Small intestine (tissue), 16 donors: ENCODE results near the gene PCMT1. TPM values are rescaled to one million over a fixed set of nuclear protein-coding genes. Genes with fewer than 3 reads are reported as not detected.

ENCODE experiments used
- DNase-seq, 2 donors: peaks; one replicate each; pipeline versions ENCODE4 v3.0.0 to v3.0.0-alpha.2; 2013
- FAIRE-seq: peaks from 2 replicates; lab custom pipeline; 2012; peaks lifted over from hg19 to GRCh38; lab: Jason Lieb, UNC
- H3K27ac ChIP-seq, 3 donors: one replicate each; pipeline ENCODE4 v1.5.1; 2013; ENCODE audit warnings: low read length in 2 of 3, mild to moderate bottlenecking in 2 of 3, control low read depth in 1 of 3, inconsistent platforms in 1 of 3, low read depth in 1 of 3, moderate library complexity in 1 of 3
- H3K27me3 ChIP-seq, 3 donors: one replicate each; pipeline ENCODE4 v1.6.1; 2013; ENCODE audit warnings: low read length in 3 of 3, inconsistent platforms in 1 of 3; ENCODE audit not compliant: control insufficient read depth in 3 of 3, insufficient read depth in 3 of 3
- H3K36me3 ChIP-seq, 3 donors: one replicate each; pipeline ENCODE4 v1.6.1; 2013; ENCODE audit warnings: low read length in 3 of 3, inconsistent platforms in 1 of 3, low read depth in 1 of 3, mild to moderate bottlenecking in 1 of 3, moderate library complexity in 1 of 3; ENCODE audit not compliant: control insufficient read depth in 3 of 3, insufficient read depth in 2 of 3
- H3K4me1 ChIP-seq, 3 donors: one replicate each; pipeline ENCODE4 v1.6.1; 2013; ENCODE audit warnings: low read length in 2 of 3, inconsistent platforms in 1 of 3, low read depth in 1 of 3, mild to moderate bottlenecking in 1 of 3, moderate library complexity in 1 of 3; ENCODE audit not compliant: control insufficient read depth in 3 of 3, insufficient read depth in 2 of 3
- H3K4me3 ChIP-seq, 3 donors: one replicate each; pipeline ENCODE4 v1.5.1; 2013; ENCODE audit warnings: low read length in 3 of 3, control low read depth in 1 of 3, inconsistent platforms in 1 of 3, low read depth in 1 of 3, mild to moderate bottlenecking in 1 of 3, moderate library complexity in 1 of 3
- H3K9me3 ChIP-seq, 2 donors: one replicate each; pipeline ENCODE4 v1.6.1; 2013; ENCODE audit warnings: low read depth in 1 of 2, low read length in 1 of 2; ENCODE audit not compliant: control insufficient read depth in 2 of 2, insufficient read depth in 1 of 2
- WGBS, 3 donors: extraction: QIAGEN DNeasy Blood & Tissue Kit; methylation state at CpG; one replicate each; pipeline ENCODE4 v1.1.7; 2013; 5-methylcytosine and 5-hydroxymethylcytosine counted together
- long read RNA-seq, 10 donors: transcript quantifications; one replicate each; lab custom pipeline, GENCODE V29; 2026
- polyA plus RNA-seq, 4 donors: library from polyadenylated mRNA; stranded (reverse) in 3 of 4; unstranded in 1 of 4; fragments of 200-250 nt in 3 of 4; fragments of 120-200 nt in 1 of 4; gene quantifications; one replicate each; pipeline versions ENCODE4 v1.2.1 to v1.2.3, GENCODE V29; 2013
- donor health status: healthy with polysubstance abuse.
- donor health status: control.
- donor health status: control.
- donor health status: Bipolar disorder and iron deficiency.
- donor health status: healthy.

PCMT1 gene
- polyA plus RNA-seq = 10 to 100 TPM; 38.9 to 75.7 (median 55.0) TPM
- long read RNA-seq, donor 1, transcript PCMT1-205 (8 exons, 1,984 nt) = minor isoform, 35 of 119 reads
- long read RNA-seq, donor 1, transcript PCMT1-201 (7 exons, 1,293 nt) = minor isoform, 20 of 119 reads
- long read RNA-seq, donor 1, transcript PCMT1-203 (8 exons, 1,938 nt) = major isoform, 46 of 119 reads
- long read RNA-seq, donor 1, partial matches to known transcripts = 18 of 119 reads
- long read RNA-seq, donor 1, other reads (novel, unspliced or antisense) = 0 of 119 reads
- long read RNA-seq, donor 2, transcript PCMT1-201 (7 exons, 1,293 nt) = minor isoform, 5 of 17 reads
- long read RNA-seq, donor 2, transcript PCMT1-203 (8 exons, 1,938 nt) = major isoform, 10 of 17 reads
- long read RNA-seq, donor 2, partial matches to known transcripts = 0 of 17 reads
- long read RNA-seq, donor 2, other reads (novel, unspliced or antisense) = 0 of 17 reads
- long read RNA-seq, donor 3, transcript PCMT1-205 (8 exons, 1,984 nt) = major isoform, 12 of 44 reads
- long read RNA-seq, donor 3, transcript PCMT1-201 (7 exons, 1,293 nt) = minor isoform, 8 of 44 reads
- long read RNA-seq, donor 3, transcript PCMT1-203 (8 exons, 1,938 nt) = major isoform, 12 of 44 reads
- long read RNA-seq, donor 3, partial matches to known transcripts = 12 of 44 reads
- long read RNA-seq, donor 3, other reads (novel, unspliced or antisense) = 0 of 44 reads
- long read RNA-seq, donor 4, partial matches to known transcripts = 0 of 2 reads
- long read RNA-seq, donor 4, other reads (novel, unspliced or antisense) = 0 of 2 reads
- long read RNA-seq, donor 5, partial matches to known transcripts = 0 of 7 reads
- long read RNA-seq, donor 5, other reads (novel, unspliced or antisense) = 0 of 7 reads
- long read RNA-seq, donor 6, transcript PCMT1-201 (7 exons, 1,293 nt) = minor isoform, 11 of 47 reads
- long read RNA-seq, donor 6, transcript PCMT1-205 (8 exons, 1,984 nt) = major isoform, 15 of 47 reads
- long read RNA-seq, donor 6, transcript PCMT1-203 (8 exons, 1,938 nt) = major isoform, 15 of 47 reads
- long read RNA-seq, donor 6, partial matches to known transcripts = 6 of 47 reads
- long read RNA-seq, donor 6, other reads (novel, unspliced or antisense) = 0 of 47 reads
- long read RNA-seq, donor 7, transcript PCMT1-205 (8 exons, 1,984 nt) = major isoform, 68 of 133 reads
- long read RNA-seq, donor 7, transcript PCMT1-201 (7 exons, 1,293 nt) = minor isoform, 18 of 133 reads
- long read RNA-seq, donor 7, transcript PCMT1-203 (8 exons, 1,938 nt) = minor isoform, 15 of 133 reads
- long read RNA-seq, donor 7, partial matches to known transcripts = 32 of 133 reads
- long read RNA-seq, donor 7, other reads (novel, unspliced or antisense) = 0 of 133 reads
- long read RNA-seq, donor 8, partial matches to known transcripts = 0 of 4 reads
- long read RNA-seq, donor 8, other reads (novel, unspliced or antisense) = 0 of 4 reads
- long read RNA-seq, donor 9, transcript PCMT1-201 (7 exons, 1,293 nt) = minor isoform, 6 of 16 reads
- long read RNA-seq, donor 9, transcript PCMT1-203 (8 exons, 1,938 nt) = major isoform, 9 of 16 reads
- long read RNA-seq, donor 9, partial matches to known transcripts = 0 of 16 reads
- long read RNA-seq, donor 9, other reads (novel, unspliced or antisense) = 0 of 16 reads
- long read RNA-seq, donor 10, transcript PCMT1-205 (8 exons, 1,984 nt) = major isoform, 22 of 53 reads
- long read RNA-seq, donor 10, transcript PCMT1-203 (8 exons, 1,938 nt) = major isoform, 22 of 53 reads
- long read RNA-seq, donor 10, partial matches to known transcripts = 5 of 53 reads
- long read RNA-seq, donor 10, other reads (novel, unspliced or antisense) = 0 of 53 reads

GRCh38 chr6:149749594-149750135 is at the start of gene PCMT1:
Gene PCMT1, plus strand, starts transcription at chr6:149749741. Its CDS starts 161 bp downstream, at chr6:149749902.
- 0% methylated on average over 58 to 60 of the region's 60 CpGs for WGBS, 3 donors
- FAIRE-seq (no peak), DNase-seq (peak; percentile 92 to 96)
- peaks cover 0 to 18% (median 8%) of the 10 kb centered on the region in 3 donors for H3K4me1 ChIP-seq
- H3K9me3 ChIP-seq = no peaks in the 10 kb centered on the region
- no peaks in the 10 kb centered on the region for H3K27me3 ChIP-seq
- peak within 1 kb of the TSS; percentile 89 to 98 (median 93) for H3K27ac ChIP-seq
- peak within 1 kb of the TSS; percentile 77 to 98 (median 93) for H3K4me3 ChIP-seq
- peaks cover 0 to 5% (median 0%) of the 10 kb centered on the region in 3 donors for H3K36me3 ChIP-seq

DNA sequence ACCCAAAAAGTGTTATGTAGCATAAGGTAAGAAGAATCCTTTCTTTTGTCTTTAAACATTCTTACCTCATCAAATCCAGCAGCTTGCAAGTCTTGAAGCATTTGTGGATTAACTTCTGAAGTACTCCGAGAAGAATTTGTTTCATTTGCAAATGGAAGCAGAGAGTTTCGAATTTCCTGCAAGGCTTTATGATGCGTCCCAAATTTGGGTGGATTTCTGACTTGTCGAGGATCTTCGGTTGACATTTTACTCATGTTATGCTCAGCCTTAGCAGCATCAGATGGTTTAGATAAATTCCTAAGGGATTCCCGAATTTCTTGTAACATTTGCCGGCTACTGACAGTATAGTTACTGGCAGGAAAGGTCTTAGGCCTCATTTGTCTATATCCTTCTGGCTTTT is 47.8 kb upstream of the PCMT1 start:
- Histone ChIP-seq H3K27me3 (no peaks in the 10 kb centered on the region), H3K9me3 (no peaks in the 10 kb centered on the region), H3K27ac (no peak overlapping the region), H3K36me3 (peaks cover 0 to 27% (median 2%) of the 10 kb centered on the region in 3 donors), H3K4me3 (no peak overlapping the region), H3K4me1 (no peaks in the 10 kb centered on the region)
- 70 to 92% (median 86%) methylated on average over 7 of the region's 7 CpGs for whole genome bisulfite sequencing, 3 donors
- DNase-seq (no peak), FAIRE-seq (no peak)

GRCh38 chr6:149711711-149712110 is 37.8 kb upstream of the PCMT1 start:
- H3K4me1 ChIP-seq = peaks cover 5 to 8% (median 6%) of the 10 kb centered on the region in 3 donors
- H3K27me3 ChIP-seq = no peaks in the 10 kb centered on the region
- peaks cover 0 to 10% (median 0%) of the 10 kb centered on the region in 3 donors for H3K36me3 ChIP-seq
- 93 to 99% (median 98%) methylated on average over 5 of the region's 5 CpGs for WGBS, 3 donors
- DNase-seq (no peak), FAIRE-seq (no peak)
- no peaks in the 10 kb centered on the region for H3K9me3 ChIP-seq
- no peak overlapping the region for H3K4me3 ChIP-seq
- no peak overlapping the region for H3K27ac ChIP-seq

DNA sequence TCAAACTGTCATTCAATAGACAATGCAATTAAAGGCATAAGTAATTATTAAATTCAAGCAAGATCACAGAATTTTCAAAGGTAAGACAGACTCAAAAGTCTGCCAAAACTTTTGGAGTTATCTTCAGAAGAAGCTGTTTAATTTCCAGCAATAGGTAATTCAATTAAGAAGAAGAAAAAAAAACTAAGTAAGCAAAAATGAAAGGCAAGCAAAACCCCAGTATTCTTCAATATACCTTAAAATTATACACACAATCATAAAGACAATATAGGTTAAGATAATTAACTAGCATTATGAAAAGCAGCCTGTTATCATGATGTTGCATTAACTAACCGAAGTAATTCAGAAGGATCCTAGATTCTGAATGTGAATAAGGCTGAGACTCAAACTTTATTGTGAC is 35.1 kb upstream of the PCMT1 start:
- Histone ChIP-seq H3K27ac (no peak overlapping the region), H3K4me1 (peaks cover 0 to 5% (median 2%) of the 10 kb centered on the region in 3 donors), H3K36me3 (peaks cover 0 to 10% (median 0%) of the 10 kb centered on the region in 3 donors), H3K9me3 (no peaks in the 10 kb centered on the region), H3K4me3 (no peak overlapping the region), H3K27me3 (no peaks in the 10 kb centered on the region)
- FAIRE-seq (no peak), DNase-seq (no peak)
- WGBS, 3 donors = 86 to 93% (median 92%) methylated on average over 1 of the region's 1 CpG

DNA sequence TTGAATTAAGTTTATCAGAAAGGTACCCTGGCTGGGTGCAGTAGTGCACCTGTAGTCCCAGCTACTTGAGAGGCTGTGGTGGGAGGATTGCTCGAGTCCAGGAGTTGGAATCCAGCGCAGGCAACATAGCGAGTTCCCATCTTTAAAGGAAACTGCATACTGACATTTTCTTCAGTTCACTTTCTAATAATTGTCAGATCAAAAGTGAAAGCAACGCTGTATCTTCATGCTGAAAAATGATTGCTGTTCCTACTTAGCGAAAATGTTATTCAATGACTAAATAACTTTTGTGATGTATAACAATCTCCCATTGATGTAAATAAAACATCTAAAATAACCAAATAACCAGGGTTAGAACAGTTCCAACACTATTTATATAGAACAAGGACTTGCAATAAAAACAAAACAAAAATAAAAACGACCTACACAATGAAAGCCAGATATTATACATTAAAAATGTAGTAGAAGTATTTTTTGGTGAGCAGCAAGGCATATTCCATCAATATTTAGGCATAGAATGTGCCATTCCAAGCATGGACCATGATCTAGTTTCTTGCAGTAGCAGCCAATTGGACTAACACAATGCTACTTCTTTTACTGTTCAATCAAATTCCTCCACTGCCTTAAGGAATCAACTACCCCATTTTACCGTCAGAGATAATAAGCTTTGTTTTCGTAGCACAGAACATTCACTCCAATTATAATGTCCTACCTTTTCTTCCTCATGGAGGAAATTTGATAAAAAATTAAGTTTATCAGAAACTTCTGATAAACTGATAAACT is 33.2 kb upstream of the PCMT1 start:
- H3K9me3 ChIP-seq = no peaks in the 10 kb centered on the region
- H3K4me1 ChIP-seq = peaks cover 0 to 5% (median 0%) of the 10 kb centered on the region in 3 donors
- H3K27ac ChIP-seq = peak overlapping the region in 2 of 3 donors; percentile 6 to 20
- H3K4me3 ChIP-seq = peak overlapping the region in 2 of 3 donors; percentile 34 to 44
- no peaks in the 10 kb centered on the region for H3K27me3 ChIP-seq
- FAIRE-seq = no peak
- WGBS, 3 donors = 2 to 5% (median 3%) methylated on average over 8 of the region's 8 CpGs
- DNase-seq = peak; percentile 23 to 31
- peaks cover 0 to 10% (median 0%) of the 10 kb centered on the region in 3 donors for H3K36me3 ChIP-seq

DNA sequence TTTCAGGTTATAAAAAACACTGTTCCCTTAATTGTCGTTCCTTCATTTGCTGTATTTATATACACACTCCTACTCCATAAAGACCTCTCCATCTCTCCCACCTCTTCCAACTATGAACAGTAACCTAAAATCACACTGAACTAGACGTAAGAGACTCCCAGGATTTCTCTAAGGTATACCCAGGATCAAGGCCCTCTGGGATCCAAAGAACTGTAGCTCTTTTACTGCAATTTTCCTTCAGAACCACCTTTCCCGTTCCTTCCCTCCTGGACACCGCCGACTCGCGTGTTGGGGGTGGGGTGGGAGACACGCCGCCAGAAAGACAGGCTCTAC is 32.3 kb upstream of the PCMT1 start:
- Histone ChIP-seq H3K27me3 (no peaks in the 10 kb centered on the region), H3K4me1 (peaks cover 0 to 5% (median 0%) of the 10 kb centered on the region in 3 donors), H3K36me3 (peaks cover 0 to 10% (median 0%) of the 10 kb centered on the region in 3 donors), H3K4me3 (peak overlapping the region; percentile 80 to 91 (median 89)), H3K9me3 (no peaks in the 10 kb centered on the region), H3K27ac (peak overlapping the region; percentile 96 to 99 (median 97))
- 0 to 1% (median 0%) methylated on average over 8 to 9 of the region's 9 CpGs for WGBS, 3 donors
- FAIRE-seq = no peak
- no peak for DNase-seq
